IMR-90 (cell line): ENCODE data around the gene PDZD2. TPM values are rescaled to one million over a fixed set of nuclear protein-coding genes. Genes with fewer than 3 reads are reported as not detected.
A peak's percentile ranks its signal among the peaks of the same experiment; 100 is the strongest.

ENCODE experiments used
- ATAC-seq: fragments of 200-7000 bp; cut with Tn5 transposase; 2 replicates; pipeline ENCODE4 v1.9.1; 2020; ENCODE audit warnings: low read depth, mild to moderate bottlenecking, moderate library complexity
- BruUV-seq: library from RNA; stranded (reverse); fragments of 400-500 nt; replicated peaks from 2 replicates; lab custom pipeline; 2021; lab: Mats Ljungman, UMichigan
- CTCF ChIA-PET: fragments of 300-600 bp; formaldehyde crosslinking; extraction: SDS; loops from one replicate; lab custom pipeline; 2021; ENCODE audit warnings: antibody characterized with exemption; lab: Yijun Ruan, JAX
- POLR2A ChIA-PET: fragments of 300-600 bp; sonication (Branson Sonifier 250); formaldehyde crosslinking; loops from one replicate; lab custom pipeline; 2022; ENCODE audit warnings: antibody characterized with exemption; ENCODE audit not compliant: unreplicated experiment; lab: Charles Lee
- DNase-seq: peaks from one replicate; pipeline ENCODE4 v3.0.0; 2013
- H2AFZ ChIP-seq: replicated peaks from 2 replicates; pipeline ENCODE3; 2013; ENCODE audit warnings: low read length, mild to moderate bottlenecking; ENCODE audit not compliant: poor library complexity
- H2AK5ac ChIP-seq: 2 replicates; pipeline ENCODE4 v1.6.1; 2013; ENCODE audit warnings: low read depth, low read length, inconsistent platforms
- H2AK9ac ChIP-seq: replicated peaks from 2 replicates; pipeline ENCODE3; 2013; ENCODE audit warnings: mild to moderate bottlenecking, low read depth, low read length, moderate library complexity; ENCODE audit not compliant: poor library complexity
- H2BK120ac ChIP-seq: 2 replicates; pipeline ENCODE4 v1.6.1; 2013; ENCODE audit warnings: low read depth, low read length, inconsistent platforms
- H2BK15ac ChIP-seq: 3 replicates; pipeline ENCODE4 v1.6.1; 2013; ENCODE audit warnings: low read depth, low read length, inconsistent platforms
- H2BK20ac ChIP-seq: 2 replicates; pipeline ENCODE4 v1.6.1; 2013; ENCODE audit warnings: low read depth, mild to moderate bottlenecking, inconsistent platforms, low read length, moderate library complexity
- H2BK5ac ChIP-seq: 2 replicates; pipeline ENCODE4 v1.6.1; 2013; ENCODE audit warnings: mild to moderate bottlenecking, low read depth, low read length, inconsistent platforms; ENCODE audit not compliant: poor library complexity, severe bottlenecking
- H3K14ac ChIP-seq: replicated peaks from 2 replicates; pipeline ENCODE4 v1.6.1; 2013; ENCODE audit warnings: low read depth, low read length, inconsistent platforms
- H3K18ac ChIP-seq: 2 replicates; pipeline ENCODE4 v1.6.1; 2013; ENCODE audit warnings: low read depth, low read length, control low read depth
- H3K23ac ChIP-seq: 2 replicates; pipeline ENCODE4 v1.6.1; 2013; ENCODE audit warnings: low read depth, low read length, inconsistent platforms
- H3K27ac ChIP-seq: 2 replicates; pipeline ENCODE4 v1.5.1; 2013; ENCODE audit warnings: mild to moderate bottlenecking, control low read depth, low read length; ENCODE audit not compliant: insufficient read depth
- H3K27me3 ChIP-seq: 2 replicates; pipeline ENCODE4 v1.6.1; 2013; ENCODE audit warnings: low read length; ENCODE audit not compliant: control insufficient read depth, insufficient read depth
- H3K36me3 ChIP-seq: 2 replicates; pipeline ENCODE4 v1.6.1; 2013; ENCODE audit warnings: low read length, mixed read lengths; ENCODE audit not compliant: control insufficient read depth, insufficient read depth
- H3K4ac ChIP-seq: 2 replicates; pipeline ENCODE4 v1.6.1; 2013; ENCODE audit warnings: low read depth, low read length, inconsistent platforms
- H3K4me1 ChIP-seq: 2 replicates; pipeline ENCODE4 v1.6.1; 2013; ENCODE audit warnings: low read length, mixed read lengths; ENCODE audit not compliant: control insufficient read depth, insufficient read depth
- H3K4me2 ChIP-seq: 2 replicates; pipeline ENCODE4 v1.6.1; 2013; ENCODE audit warnings: low read depth, mild to moderate bottlenecking, control low read depth, low read length, moderate library complexity
- H3K4me3 ChIP-seq: 2 replicates; pipeline ENCODE4 v1.5.1; 2013; ENCODE audit warnings: low read depth, mild to moderate bottlenecking, control low read depth, low read length, moderate library complexity; ENCODE audit not compliant: insufficient read depth
- H3K56ac ChIP-seq: 2 replicates; pipeline ENCODE4 v1.6.1; 2013; ENCODE audit warnings: low read length, inconsistent platforms; ENCODE audit not compliant: insufficient read depth; ENCODE audit errors: extremely low read depth
- H3K79me1 ChIP-seq, 2 experiments: 2 replicates each; pipeline ENCODE4 v1.6.1; 2013; ENCODE audit warnings: low read length in 2 of 2, inconsistent platforms in 1 of 2, low read depth in 1 of 2
- H3K9ac ChIP-seq: 2 replicates; pipeline ENCODE4 v1.6.1; 2013; ENCODE audit warnings: low read depth, low read length, control low read depth
- H3K9me1 ChIP-seq: 2 replicates; pipeline ENCODE4 v1.6.1; 2013; ENCODE audit warnings: low read length, inconsistent platforms; ENCODE audit not compliant: insufficient read depth
- H3K9me3 ChIP-seq: 2 replicates; pipeline ENCODE4 v1.6.1; 2013; ENCODE audit warnings: low read length; ENCODE audit not compliant: control insufficient read depth, insufficient read depth
- H4K20me1 ChIP-seq: 2 replicates; pipeline ENCODE4 v1.6.1; 2013; ENCODE audit warnings: low read length, inconsistent platforms; ENCODE audit not compliant: insufficient read depth
- H4K5ac ChIP-seq: 2 replicates; pipeline ENCODE4 v1.6.1; 2013; ENCODE audit warnings: mild to moderate bottlenecking, low read depth, low read length, control low read depth
- H4K8ac ChIP-seq, 2 experiments: 2 replicates each; pipeline ENCODE4 v1.6.1; 2013; ENCODE audit warnings: low read depth in 2 of 2, low read length in 2 of 2, control low read depth in 1 of 2, inconsistent platforms in 1 of 2
- H4K91ac ChIP-seq: 2 replicates; pipeline ENCODE4 v1.6.1; 2013; ENCODE audit warnings: low read depth, low read length, inconsistent platforms; ENCODE audit not compliant: insufficient read depth
- CTCF ChIP-seq: conservative IDR thresholded peaks from 2 replicates; pipeline ENCODE4 v1.5.1; 2012; ENCODE audit warnings: mild to moderate bottlenecking, low read depth, low read length, improper control_type of control experiment
- RAD21 ChIP-seq: IDR thresholded peaks from 2 replicates; pipeline ENCODE4 v1.6.1; 2012; ENCODE audit warnings: low read length, improper control_type of control experiment
- RCOR1 ChIP-seq: IDR thresholded peaks from 2 replicates; pipeline ENCODE4 v1.6.1; 2012; ENCODE audit warnings: mild to moderate bottlenecking, low read length, improper control_type of control experiment; ENCODE audit not compliant: insufficient replicate concordance
- RFX5 ChIP-seq: IDR thresholded peaks from 2 replicates; pipeline ENCODE4 v1.8.0; 2012; ENCODE audit warnings: low read depth, mild to moderate bottlenecking, low read length, moderate library complexity
- SMC3 ChIP-seq: fragments of 150-350 bp; IDR thresholded peaks from 2 replicates; pipeline ENCODE4 v1.6.1; 2016; ENCODE audit warnings: low read depth, mild to moderate bottlenecking, antibody characterized with exemption, low read length, moderate library complexity
- WGBS, 2 experiments: methylation state at CpG; one replicate each; pipeline versions ENCODE4 v1.1.5 to v1.1.7; 2013; ENCODE audit warnings: missing lambda C conversion rate in 2 of 2; ENCODE audit not compliant: insufficient read length in 1 of 2; ENCODE audit errors: extremely low coverage in 2 of 2; 5-methylcytosine and 5-hydroxymethylcytosine counted together
- dilution Hi-C: fragments of 300-500 bp; cut with HindIII; formaldehyde crosslinking; loops from one replicate; pipeline ENCODE4 v1.14.3; 2018; ENCODE audit warnings: low sequenced_read_pairs; ENCODE audit not compliant: unreplicated experiment
- in situ Hi-C: fragments of 300-500 bp; cut with MboI; formaldehyde crosslinking; loops from 3 replicates; pipeline ENCODE4 v1.14.3; 2019; ENCODE audit warnings: low sequenced_read_pairs, inconsistent platforms, mixed read lengths
- intact Hi-C: fragments of 100-400 bp; cut with micrococcal nuclease; formaldehyde crosslinking; loops from 2 replicates; pipeline ENCODE4 v1.10.0; 2022
- polyA plus RNA-seq, 3 experiments: library from polyadenylated mRNA; depleted of rRNA; stranded (reverse); fragments of >200 nt; gene quantifications; 2 replicates each; pipeline ENCODE4 v1.2.3, GENCODE V29; 2012; ENCODE audit warnings: low replicate concordance in 1 of 3
- total RNA-seq: library from RNA; depleted of rRNA; stranded (reverse); fragments of >200 nt; gene quantifications from 2 replicates; pipeline ENCODE4 v1.2.3, GENCODE V29; 2012

Gene PDZD2
- total and polyA plus RNA-seq, 2 of the 4 experiments (the other 2 are of a cell fraction) = under 0.01 to 0.02 TPM

- DNase-seq (peak; percentile 5), ATAC-seq (no peak)
- ChIA-PET POLR2A (no interaction called here), CTCF (no interaction called here)
- Histone ChIP-seq H2BK120ac (no peak overlapping the region), H3K18ac (no peak overlapping the region), H3K9ac (no peak overlapping the region), H3K56ac (no peak overlapping the region), H3K79me1 (peaks cover 20 to 48% of the 10 kb centered on the region in 2 experiments), H3K4me1 (peaks cover 10% of the 10 kb centered on the region), H3K4ac (no peak overlapping the region), H4K5ac (no peak overlapping the region), H3K4me2 (no peak overlapping the region), H2BK5ac (no peak overlapping the region), H3K27ac (no peak overlapping the region), H3K23ac (no peak overlapping the region), H3K27me3 (no peaks in the 10 kb centered on the region), H3K9me3 (no peaks in the 10 kb centered on the region), H4K91ac (no peak overlapping the region), H3K4me3 (no peak overlapping the region), H2AFZ (no peak overlapping the region), H3K14ac (no peak overlapping the region), H4K20me1 (peaks cover 73% of the 10 kb centered on the region), H2BK15ac (no peak overlapping the region), H3K9me1 (peaks cover 9% of the 10 kb centered on the region; the same call in 1 of the 2 replicates), H2AK5ac (no peak overlapping the region), H4K8ac (no peak overlapping the region), H2AK9ac (no peak overlapping the region), H2BK20ac (no peak overlapping the region), H3K36me3 (peaks cover 9% of the 10 kb centered on the region)
- WGBS, 2 experiments = no CpG with 5 or more reads among the region's 6 CpGs
- no TSS peak for BruUV-seq
- intact Hi-C loops (no loop called here), dilution Hi-C loops (no loop called here), in situ Hi-C loops (no loop called here)
- no peak for TF ChIP-seq RFX5
- no peak for TF ChIP-seq CTCF
- no peak for TF ChIP-seq RCOR1
- no peak for TF ChIP-seq RAD21
- TF ChIP-seq SMC3 = no peak
Measured at GRCh38 chr5:32143617-32144377, 504.9 kb downstream of the PDZD2 start.
